ENCODE measurements around the gene EDEM3.
A peak's percentile ranks its signal among the peaks of the same experiment; 100 is the strongest.
"Not testable (repeated sequence)": the region's sequence is repeated elsewhere in the genome, so short reads cannot be mapped to it uniquely, and the experiment has no call there.

Gene EDEM3

GRCh38 chr1:184769241-184769640, 14.6 kb upstream of the EDEM3 start:
- no peak for DNase-seq

- DNase-seq: no peak
Measured at GRCh38 chr1:184768467-184768866, 13.8 kb upstream of the EDEM3 start.

GRCh38 chr1:184767591-184767990, 12.9 kb upstream of the EDEM3 start:
- DNase-seq: no peak

- DNase-seq: no peak
Measured at GRCh38 chr1:184764483-184764882, 9.8 kb upstream of the EDEM3 start.

- not testable (repeated sequence) for DNase-seq
Measured at GRCh38 chr1:184763520-184763919, 8.9 kb upstream of the EDEM3 start.

- DNase-seq: peak; percentile 53
Measured at GRCh38 chr1:184761969-184762485, 7.4 kb upstream of the EDEM3 start.

- no peak for DNase-seq
Measured at GRCh38 chr1:184759651-184760050, 5.0 kb upstream of the EDEM3 start.

- peak; percentile 38 for DNase-seq
Measured at GRCh38 chr1:184759112-184759511, 4.5 kb upstream of the EDEM3 start.

GRCh38 chr1:184757891-184758290, 3.2 kb upstream of the EDEM3 start:
- DNase-seq: no peak

GRCh38 chr1:184757406-184757805, 2.7 kb upstream of the EDEM3 start:
- DNase-seq: no peak

- peak; percentile 73 for DNase-seq
Measured at GRCh38 chr1:184755226-184756065, 788 bp upstream of the EDEM3 start.

GRCh38 chr1:184753608-184754475, 816 bp downstream of the EDEM3 start:
- peak; percentile 69 for DNase-seq

GRCh38 chr1:184753117-184753516, 1.5 kb downstream of the EDEM3 start:
- DNase-seq: no peak

GRCh38 chr1:184752656-184753055, 2.0 kb downstream of the EDEM3 start:
- no peak for DNase-seq

- no peak for DNase-seq
Measured at GRCh38 chr1:184748740-184749139, 5.9 kb downstream of the EDEM3 start.

- no peak for DNase-seq
Measured at GRCh38 chr1:184747089-184747955, 7.3 kb downstream of the EDEM3 start.

GRCh38 chr1:184745929-184746638, 8.6 kb downstream of the EDEM3 start:
- DNase-seq: peak; percentile 19

GRCh38 chr1:184745110-184745509, 9.5 kb downstream of the EDEM3 start:
- no peak for DNase-seq

GRCh38 chr1:184743062-184743756, 11.4 kb downstream of the EDEM3 start:
- no peak for DNase-seq

GRCh38 chr1:184740344-184740743, 14.3 kb downstream of the EDEM3 start:
- DNase-seq: no peak

- no peak for DNase-seq
Measured at GRCh38 chr1:184739796-184740195, 14.9 kb downstream of the EDEM3 start.

All from DMS53 (cell line).